AG04449 (cell line): ENCODE measurements around the gene NEU1.
"Not testable (repeated sequence)": the region's sequence is repeated elsewhere in the genome, so short reads cannot be mapped to it uniquely, and the experiment has no call there.

Experiments used
- CTCF ChIA-PET: fragments of 350-600 bp; formaldehyde crosslinking; extraction: SDS; loops from one replicate; lab custom pipeline; 2021; ENCODE audit warnings: antibody characterized with exemption; lab: Yijun Ruan, JAX
- POLR2A ChIA-PET: fragments of 400-600, 350-600 bp; formaldehyde crosslinking; extraction: SDS; loops from one replicate; lab custom pipeline; 2020; ENCODE audit warnings: antibody characterized with exemption, inconsistent platforms; lab: Yijun Ruan, JAX
- DNase-seq: peaks from one replicate; pipeline ENCODE4 v3.0.0-alpha.2; 2010; ENCODE audit warnings: low read depth, low spot score
- H3K4me3 ChIP-seq: 2 replicates; pipeline ENCODE4 v1.5.1; 2011; ENCODE audit warnings: low read depth, mild to moderate bottlenecking, control low read depth, low read length
- TF ChIP-seq, protein P1 (sequence below): IDR thresholded peaks from one replicate; pipeline ENCODE4 v1.5.1; 2011; ENCODE audit warnings: mild to moderate bottlenecking, moderate library complexity, low read length, control low read depth, inconsistent platforms; ENCODE audit not compliant: insufficient read depth; ENCODE audit errors: missing control alignments

The NEU1 gene

DNA sequence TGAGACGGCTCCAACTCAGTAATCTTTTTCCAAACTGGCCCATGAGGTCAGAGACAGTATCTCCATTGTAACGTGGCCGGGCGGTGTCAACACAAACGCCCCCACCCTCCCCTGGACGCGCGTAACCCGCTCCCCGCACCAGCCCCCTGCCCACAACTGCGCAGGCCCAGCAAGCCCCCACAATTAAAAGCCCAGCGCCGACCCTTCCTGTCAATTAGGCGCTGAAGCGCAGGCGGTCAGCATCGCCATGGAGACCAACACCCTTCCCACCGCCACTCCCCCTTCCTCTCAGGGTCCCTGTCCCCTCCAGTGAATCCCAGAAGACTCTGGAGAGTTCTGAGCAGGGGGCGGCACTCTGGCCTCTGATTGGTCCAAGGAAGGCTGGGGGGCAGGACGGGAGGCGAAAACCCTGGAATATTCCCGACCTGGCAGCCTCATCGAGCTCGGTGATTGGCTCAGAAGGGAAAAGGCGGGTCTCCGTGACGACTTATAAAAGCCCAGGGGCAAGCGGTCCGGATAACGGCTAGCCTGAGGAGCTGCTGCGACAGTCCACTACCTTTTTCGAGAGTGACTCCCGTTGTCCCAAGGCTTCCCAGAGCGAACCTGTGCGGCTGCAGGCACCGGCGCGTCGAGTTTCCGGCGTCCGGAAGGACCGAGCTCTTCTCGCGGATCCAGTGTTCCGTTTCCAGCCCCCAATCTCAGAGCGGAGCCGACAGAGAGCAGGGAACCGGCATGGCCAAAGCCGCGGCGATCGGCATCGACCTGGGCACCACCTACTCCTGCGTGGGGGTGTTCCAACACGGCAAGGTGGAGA lies 47.4 kb downstream of the NEU1 start, which contains the start of the genes HSPA1A and HSPA1L:
TSS of gene HSPA1A (plus strand) at position 519 of the 814 bp plus-strand sequence. CDS start at position 733, 214 bp downstream.
TSS of gene HSPA1L (minus strand) at position 259 of the 814 bp plus-strand sequence. CDS start 3,311 bp downstream, outside the sequence.
- peak; percentile 63 for DNase-seq
- ChIA-PET CTCF (interaction anchor here (0.7 to 3.3 kb wide), 4 partner anchors 15 to 86 kb away, joined by 3 to 10 read pairs (median 6); partner anchors contain the start of genes DDAH2 and VARS1), POLR2A (interaction anchor here (0.7 to 3.3 kb wide), 20 partner anchors 8 to 314 kb away, joined by 3 to 45 read pairs (median 4); partner anchors contain the start of genes ABHD16A, CLIC1, DDAH2 and DDX39B)
- H3K4me3 ChIP-seq: peak within 1 kb of the TSS; percentile 80
- TF ChIP-seq, protein P1, sequence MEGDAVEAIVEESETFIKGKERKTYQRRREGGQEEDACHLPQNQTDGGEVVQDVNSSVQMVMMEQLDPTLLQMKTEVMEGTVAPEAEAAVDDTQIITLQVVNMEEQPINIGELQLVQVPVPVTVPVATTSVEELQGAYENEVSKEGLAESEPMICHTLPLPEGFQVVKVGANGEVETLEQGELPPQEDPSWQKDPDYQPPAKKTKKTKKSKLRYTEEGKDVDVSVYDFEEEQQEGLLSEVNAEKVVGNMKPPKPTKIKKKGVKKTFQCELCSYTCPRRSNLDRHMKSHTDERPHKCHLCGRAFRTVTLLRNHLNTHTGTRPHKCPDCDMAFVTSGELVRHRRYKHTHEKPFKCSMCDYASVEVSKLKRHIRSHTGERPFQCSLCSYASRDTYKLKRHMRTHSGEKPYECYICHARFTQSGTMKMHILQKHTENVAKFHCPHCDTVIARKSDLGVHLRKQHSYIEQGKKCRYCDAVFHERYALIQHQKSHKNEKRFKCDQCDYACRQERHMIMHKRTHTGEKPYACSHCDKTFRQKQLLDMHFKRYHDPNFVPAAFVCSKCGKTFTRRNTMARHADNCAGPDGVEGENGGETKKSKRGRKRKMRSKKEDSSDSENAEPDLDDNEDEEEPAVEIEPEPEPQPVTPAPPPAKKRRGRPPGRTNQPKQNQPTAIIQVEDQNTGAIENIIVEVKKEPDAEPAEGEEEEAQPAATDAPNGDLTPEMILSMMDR: no peak

DNA sequence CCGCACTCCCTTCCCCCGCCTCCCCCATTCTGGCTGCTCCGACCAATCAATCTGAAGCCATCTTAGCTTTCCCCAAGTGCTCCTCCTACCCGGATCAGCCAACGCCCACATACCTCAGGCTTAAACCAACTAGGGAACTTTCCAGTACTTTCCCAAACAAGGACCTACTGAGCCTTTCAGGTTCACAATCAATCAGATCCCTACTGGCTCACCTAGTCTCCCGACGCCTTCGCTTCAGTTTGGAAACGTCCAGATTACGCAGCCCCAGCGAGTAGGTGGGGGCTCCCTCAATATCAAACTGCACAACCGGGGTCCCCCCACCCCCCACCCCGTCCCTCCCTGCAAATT lies 48.0 kb downstream of the NEU1 start:
- TF ChIP-seq, protein P1: no peak
- H3K4me3 ChIP-seq: peak overlapping the region; percentile 64
- ChIA-PET POLR2A (interaction anchor here (0.5 to 3.3 kb wide), 24 partner anchors 8 to 272 kb away, joined by 3 to 45 read pairs (median 4); partner anchors contain the start of genes ABHD16A, BAG6, CLIC1 and DDAH2), CTCF (interaction anchor here (0.8 to 3.3 kb wide), 5 partner anchors 16 to 85 kb away, joined by 3 to 10 read pairs (median 5); partner anchors contain the start of genes DDAH2 and VARS1)
- peak; percentile 92 for DNase-seq

DNA sequence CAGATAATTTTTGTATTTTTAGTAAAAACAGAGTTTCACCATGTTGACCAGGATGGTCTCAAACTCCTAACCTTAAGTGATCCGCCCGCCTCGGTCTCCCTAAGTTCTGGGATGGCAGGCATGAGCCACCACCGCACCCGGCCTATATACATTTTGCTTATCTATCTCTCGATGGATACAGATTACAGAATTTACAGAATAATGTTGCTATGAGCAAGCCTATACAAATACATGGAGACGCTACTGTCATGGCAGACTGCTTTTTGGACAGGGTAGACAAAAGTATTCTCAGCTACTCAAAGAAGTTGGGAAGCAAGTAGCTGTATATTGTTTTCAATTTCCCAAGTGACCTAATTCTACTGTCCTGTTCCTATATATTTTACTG lies 49.2 kb downstream of the NEU1 start:
- no peak for DNase-seq
- CTCF ChIA-PET: interaction anchor here (0.9 to 3.3 kb wide), 5 partner anchors 13 to 84 kb away, joined by 3 to 10 read pairs (median 4); partner anchors contain the start of genes DDAH2 and VARS1
- POLR2A ChIA-PET: interaction anchor here (1.0 to 3.3 kb wide), 11 partner anchors 7 to 161 kb away, joined by 3 to 45 read pairs (median 5); partner anchors contain the start of genes BAG6, HSPA1B, LSM2 and MSH5
- TF ChIP-seq, protein P1: no peak
- H3K4me3 ChIP-seq: no peak overlapping the region

DNA sequence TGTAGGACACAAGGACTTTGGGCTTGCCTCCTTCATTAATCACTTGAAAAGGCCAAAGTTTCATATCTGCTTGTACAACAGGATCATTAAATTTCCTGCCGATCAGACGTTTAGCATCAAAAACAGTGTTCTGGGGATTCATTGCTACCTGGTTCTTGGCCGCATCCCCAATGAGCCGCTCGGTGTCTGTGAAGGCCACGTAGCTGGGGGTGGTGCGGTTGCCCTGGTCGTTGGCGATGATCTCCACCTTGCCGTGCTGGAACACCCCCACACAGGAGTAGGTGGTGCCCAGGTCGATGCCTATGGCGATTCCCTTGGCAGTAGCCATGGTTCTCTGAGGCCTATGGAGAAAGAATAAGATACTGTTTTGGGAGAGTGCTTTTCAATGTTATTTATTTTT lies 51.0 kb downstream of the NEU1 start:
- ChIA-PET CTCF (no interaction called here), POLR2A (no interaction called here)
- DNase-seq: no peak
- TF ChIP-seq, protein P1: no peak
- no peak overlapping the region for H3K4me3 ChIP-seq

DNA sequence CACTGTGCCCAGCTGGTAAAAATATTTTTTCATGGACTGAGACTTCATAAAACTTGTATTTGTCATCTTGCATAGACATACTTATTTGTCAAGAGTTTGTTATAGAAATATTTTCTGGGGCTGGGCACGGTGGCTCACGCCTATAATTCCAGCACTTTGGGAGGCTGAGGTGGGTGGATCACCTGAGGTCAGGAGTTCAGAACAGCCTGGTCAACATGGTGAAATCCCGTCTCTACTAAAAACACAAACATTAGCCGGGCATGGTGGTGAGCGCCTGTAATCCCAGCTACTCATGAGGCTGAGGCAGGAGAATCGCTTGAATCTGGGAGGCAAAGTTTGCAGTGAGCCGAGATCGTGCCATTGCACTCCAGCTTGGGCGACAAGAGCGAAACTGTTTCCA lies 54.0 kb downstream of the NEU1 start:
- H3K4me3 ChIP-seq, DNase-seq, POLR2A ChIA-PET: not testable (repeated sequence)
- CTCF ChIA-PET: interaction anchor here (0.8 to 1.1 kb wide), 3 partner anchors 12 to 78 kb away, joined by 3 to 4 read pairs (median 3); no protein-coding TSS in a partner anchor
